ENCODE measurements around the gene COL8A1. TPM values are rescaled to one million over a fixed set of nuclear protein-coding genes. Genes with fewer than 3 reads are reported as not detected.

The COL8A1 gene
- total RNA-seq, 1 experiment from 2014 or later = 0.13 TPM

DNA sequence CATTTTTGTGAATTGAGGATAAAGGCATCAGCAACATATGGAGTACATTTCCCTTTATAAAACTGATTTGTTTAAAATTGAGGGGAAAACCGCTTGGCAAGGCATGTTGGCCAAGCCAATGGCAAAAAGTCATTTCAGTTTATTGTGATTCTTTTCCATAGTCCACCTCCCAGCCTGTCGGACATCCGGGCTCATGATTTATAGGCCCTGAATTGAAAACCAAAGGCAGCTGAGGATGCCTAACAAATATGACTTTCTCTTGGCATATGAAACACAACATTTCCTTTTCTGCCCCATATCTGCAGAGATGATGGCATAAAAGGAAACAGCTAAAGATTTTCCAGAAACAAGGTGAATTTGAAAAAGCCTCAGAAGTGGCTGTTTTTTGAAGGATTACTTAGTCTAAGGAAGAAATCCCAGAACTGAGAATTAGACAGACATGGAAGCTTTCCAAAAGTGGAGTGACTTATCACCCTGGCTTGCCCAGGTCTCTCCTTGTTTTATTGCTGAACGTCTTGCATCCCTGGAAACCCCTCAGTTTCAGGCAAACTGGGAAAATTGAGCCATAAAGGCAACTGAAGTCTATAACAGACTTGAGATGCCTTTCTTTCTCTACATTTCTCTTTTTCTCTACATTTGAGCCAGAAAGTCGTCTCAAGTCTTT lies 74.0 kb downstream of the COL8A1 start:
- TF ChIP-seq, protein P1, sequence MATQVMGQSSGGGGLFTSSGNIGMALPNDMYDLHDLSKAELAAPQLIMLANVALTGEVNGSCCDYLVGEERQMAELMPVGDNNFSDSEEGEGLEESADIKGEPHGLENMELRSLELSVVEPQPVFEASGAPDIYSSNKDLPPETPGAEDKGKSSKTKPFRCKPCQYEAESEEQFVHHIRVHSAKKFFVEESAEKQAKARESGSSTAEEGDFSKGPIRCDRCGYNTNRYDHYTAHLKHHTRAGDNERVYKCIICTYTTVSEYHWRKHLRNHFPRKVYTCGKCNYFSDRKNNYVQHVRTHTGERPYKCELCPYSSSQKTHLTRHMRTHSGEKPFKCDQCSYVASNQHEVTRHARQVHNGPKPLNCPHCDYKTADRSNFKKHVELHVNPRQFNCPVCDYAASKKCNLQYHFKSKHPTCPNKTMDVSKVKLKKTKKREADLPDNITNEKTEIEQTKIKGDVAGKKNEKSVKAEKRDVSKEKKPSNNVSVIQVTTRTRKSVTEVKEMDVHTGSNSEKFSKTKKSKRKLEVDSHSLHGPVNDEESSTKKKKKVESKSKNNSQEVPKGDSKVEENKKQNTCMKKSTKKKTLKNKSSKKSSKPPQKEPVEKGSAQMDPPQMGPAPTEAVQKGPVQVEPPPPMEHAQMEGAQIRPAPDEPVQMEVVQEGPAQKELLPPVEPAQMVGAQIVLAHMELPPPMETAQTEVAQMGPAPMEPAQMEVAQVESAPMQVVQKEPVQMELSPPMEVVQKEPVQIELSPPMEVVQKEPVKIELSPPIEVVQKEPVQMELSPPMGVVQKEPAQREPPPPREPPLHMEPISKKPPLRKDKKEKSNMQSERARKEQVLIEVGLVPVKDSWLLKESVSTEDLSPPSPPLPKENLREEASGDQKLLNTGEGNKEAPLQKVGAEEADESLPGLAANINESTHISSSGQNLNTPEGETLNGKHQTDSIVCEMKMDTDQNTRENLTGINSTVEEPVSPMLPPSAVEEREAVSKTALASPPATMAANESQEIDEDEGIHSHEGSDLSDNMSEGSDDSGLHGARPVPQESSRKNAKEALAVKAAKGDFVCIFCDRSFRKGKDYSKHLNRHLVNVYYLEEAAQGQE (IDR thresholded peaks at IDR 0.05; ENCODE audit: insufficient read depth in 1 of 2, low read depth in 2 of 2, low read length in 1 of 2) = no peak
- TF ChIP-seq TCF7L2 (IDR thresholded peaks at IDR 0.05; ENCODE audit: low read depth, low read length) (no peak), POLR2AphosphoS5 (IDR thresholded peaks at IDR 0.05; ENCODE audit: low read depth, low read length) (no peak), SIN3A (IDR thresholded peaks at IDR 0.05; ENCODE audit: borderline replicate concordance, insufficient read depth, low read depth, low read length) (no peak)
- TF ChIP-seq, protein P2, sequence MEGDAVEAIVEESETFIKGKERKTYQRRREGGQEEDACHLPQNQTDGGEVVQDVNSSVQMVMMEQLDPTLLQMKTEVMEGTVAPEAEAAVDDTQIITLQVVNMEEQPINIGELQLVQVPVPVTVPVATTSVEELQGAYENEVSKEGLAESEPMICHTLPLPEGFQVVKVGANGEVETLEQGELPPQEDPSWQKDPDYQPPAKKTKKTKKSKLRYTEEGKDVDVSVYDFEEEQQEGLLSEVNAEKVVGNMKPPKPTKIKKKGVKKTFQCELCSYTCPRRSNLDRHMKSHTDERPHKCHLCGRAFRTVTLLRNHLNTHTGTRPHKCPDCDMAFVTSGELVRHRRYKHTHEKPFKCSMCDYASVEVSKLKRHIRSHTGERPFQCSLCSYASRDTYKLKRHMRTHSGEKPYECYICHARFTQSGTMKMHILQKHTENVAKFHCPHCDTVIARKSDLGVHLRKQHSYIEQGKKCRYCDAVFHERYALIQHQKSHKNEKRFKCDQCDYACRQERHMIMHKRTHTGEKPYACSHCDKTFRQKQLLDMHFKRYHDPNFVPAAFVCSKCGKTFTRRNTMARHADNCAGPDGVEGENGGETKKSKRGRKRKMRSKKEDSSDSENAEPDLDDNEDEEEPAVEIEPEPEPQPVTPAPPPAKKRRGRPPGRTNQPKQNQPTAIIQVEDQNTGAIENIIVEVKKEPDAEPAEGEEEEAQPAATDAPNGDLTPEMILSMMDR (IDR thresholded peaks at IDR 0.05) = no peak
- no peak for ATAC-seq
- H3K9me3 ChIP-seq (ENCODE audit: control insufficient read depth, insufficient read depth, low read depth, low read length) = no peaks in the 10 kb centered on the region
- POLR2A ChIA-PET = no interaction called here
- peaks cover 3% of the 10 kb centered on the region; the same call in 1 of the 2 replicates for H3K27me3 ChIP-seq (ENCODE audit: control insufficient read depth, insufficient read depth, low read length)
- BruUV-seq (replicated peaks) = no TSS peak
- no peaks in the 10 kb centered on the region for H3K36me3 ChIP-seq (ENCODE audit: control insufficient read depth, insufficient read depth, low read length)
- in situ Hi-C loops (cut with HindIII; ENCODE audit: low pct_unique_long_range_greater_than_20kb, low sequenced_read_pairs) (no loop called here), intact Hi-C loops (cut with micrococcal nuclease; ENCODE audit: unreplicated experiment) (no loop called here)
- DNase-seq (ENCODE audit: low read depth, low spot score) = no peak
- no peak overlapping the region for H3K27ac ChIP-seq (ENCODE audit: low read length)
- CTCF ChIA-PET = no interaction called here
- H3K4me1 ChIP-seq (ENCODE audit: control insufficient read depth, insufficient read depth, low read length) = no peaks in the 10 kb centered on the region
- no peak overlapping the region for H3K4me3 ChIP-seq (ENCODE audit: low read depth in 2 of 2, low read length in 2 of 2)

DNA sequence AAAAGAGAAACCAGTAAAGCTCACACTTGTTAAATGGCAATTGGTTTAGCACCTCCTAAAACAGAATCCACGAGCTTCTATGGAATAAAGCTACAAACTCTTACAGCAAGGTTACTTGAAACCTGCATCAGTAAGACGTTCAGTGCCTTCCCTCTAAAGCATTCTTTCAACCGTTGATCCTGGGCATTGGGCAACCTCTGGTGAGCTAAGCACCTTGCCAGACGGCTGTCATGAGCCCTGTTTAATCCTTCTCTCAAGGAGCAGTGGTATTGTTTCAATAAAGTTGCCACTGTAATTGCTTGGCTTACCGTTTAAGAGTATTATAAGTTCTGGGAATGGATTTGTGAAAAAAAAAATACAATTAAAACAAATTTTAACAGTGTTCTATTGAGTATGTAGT lies 75.0 kb downstream of the COL8A1 start:
- ATAC-seq (no peak), DNase-seq (ENCODE audit: low read depth, low spot score) (no peak)
- CTCF ChIA-PET = no interaction called here
- no peak overlapping the region for H3K27ac ChIP-seq (ENCODE audit: low read length)
- H3K4me3 ChIP-seq (ENCODE audit: low read depth in 2 of 2, low read length in 2 of 2) = no peak overlapping the region
- POLR2A ChIA-PET = no interaction called here
- H3K27me3 ChIP-seq (ENCODE audit: control insufficient read depth, insufficient read depth, low read length) = peaks cover 3% of the 10 kb centered on the region; the same call in 1 of the 2 replicates
- intact Hi-C loops (cut with micrococcal nuclease; ENCODE audit: unreplicated experiment) = no loop called here
- no peaks in the 10 kb centered on the region for H3K4me1 ChIP-seq (ENCODE audit: control insufficient read depth, insufficient read depth, low read length)
- TF ChIP-seq SIN3A (IDR thresholded peaks at IDR 0.05; ENCODE audit: borderline replicate concordance, insufficient read depth, low read depth, low read length) (no peak), POLR2AphosphoS5 (IDR thresholded peaks at IDR 0.05; ENCODE audit: low read depth, low read length) (no peak), TCF7L2 (IDR thresholded peaks at IDR 0.05; ENCODE audit: low read depth, low read length) (no peak)
- TF ChIP-seq, protein P1 (IDR thresholded peaks at IDR 0.05; ENCODE audit: insufficient read depth in 1 of 2, low read depth in 2 of 2, low read length in 1 of 2) = no peak
- TF ChIP-seq, protein P2 (IDR thresholded peaks at IDR 0.05) = no peak
- in situ Hi-C loops (cut with HindIII; ENCODE audit: low pct_unique_long_range_greater_than_20kb, low sequenced_read_pairs) = no loop called here
- no peaks in the 10 kb centered on the region for H3K36me3 ChIP-seq (ENCODE audit: control insufficient read depth, insufficient read depth, low read length)
- no TSS peak for BruUV-seq (replicated peaks)
- H3K9me3 ChIP-seq (ENCODE audit: control insufficient read depth, insufficient read depth, low read depth, low read length) = no peaks in the 10 kb centered on the region

Data from Panc1 (cell line).